Measurements from ENCODE around the gene RAPGEF3. TPM values are rescaled to one million over a fixed set of nuclear protein-coding genes. Genes with fewer than 3 reads are reported as not detected.

RAPGEF3 gene
- total RNA-seq, 1 donor from 2014 or later, result 0.62 TPM

GRCh38 chr12:47791351-47791746 is 32.7 kb upstream of the RAPGEF3 start:
- DNase-seq (ENCODE audit: low read depth), result no peak

- no peak for DNase-seq (ENCODE audit: low read depth)
Measured at GRCh38 chr12:47790676-47791350, 32.1 kb upstream of the RAPGEF3 start.

GRCh38 chr12:47789712-47790489 is 31.2 kb upstream of the RAPGEF3 start:
- no peak for DNase-seq (ENCODE audit: low read depth)

GRCh38 chr12:47789141-47789540 is 30.5 kb upstream of the RAPGEF3 start:
- no peak for DNase-seq (ENCODE audit: low read depth)

GRCh38 chr12:47787596-47788319 is 29.1 kb upstream of the RAPGEF3 start:
- no peak for DNase-seq (ENCODE audit: low read depth)

GRCh38 chr12:47786662-47787280 is 28.1 kb upstream of the RAPGEF3 start:
- no peak for DNase-seq (ENCODE audit: low read depth)

- DNase-seq (ENCODE audit: low read depth), result no peak
Measured at GRCh38 chr12:47785887-47786661, 27.4 kb upstream of the RAPGEF3 start.

- DNase-seq (ENCODE audit: low read depth), result no peak
Measured at GRCh38 chr12:47785036-47785886, 26.6 kb upstream of the RAPGEF3 start.

GRCh38 chr12:47783821-47784819 is 25.4 kb upstream of the RAPGEF3 start:
- no peak for DNase-seq (ENCODE audit: low read depth)

GRCh38 chr12:47783024-47783755 is 24.5 kb upstream of the RAPGEF3 start:
- DNase-seq (ENCODE audit: low read depth), result no peak

- DNase-seq (ENCODE audit: low read depth), result no peak
Measured at GRCh38 chr12:47782372-47782770, 23.7 kb upstream of the RAPGEF3 start.

GRCh38 chr12:47781479-47782371 is 23.0 kb upstream of the RAPGEF3 start:
- peak; percentile 43 for DNase-seq (ENCODE audit: low read depth)

- DNase-seq (ENCODE audit: low read depth), result no peak
Measured at GRCh38 chr12:47779943-47780504, 21.3 kb upstream of the RAPGEF3 start.

GRCh38 chr12:47779301-47779942 is 20.7 kb upstream of the RAPGEF3 start:
- peak; percentile 87 for DNase-seq (ENCODE audit: low read depth)

- DNase-seq (ENCODE audit: low read depth), result no peak
Measured at GRCh38 chr12:47778881-47779280, 20.2 kb upstream of the RAPGEF3 start.

All from myocyte (in vitro differentiated cells).